HepG2 (cell line): ENCODE data around the gene CCDC102B. TPM values are rescaled to one million over a fixed set of nuclear protein-coding genes. Genes with fewer than 3 reads are reported as not detected.

Experiments used
- ATAC-seq: fragments of 200-7000 bp; cut with Tn5 transposase; 3 replicates; pipeline ENCODE4 v1.9.1; 2020; ENCODE audit warnings: mild to moderate bottlenecking, moderate library complexity
- BruUV-seq: library from RNA; stranded (reverse); fragments of 400-500 nt; replicated peaks from 2 replicates; lab custom pipeline; 2021; lab: Mats Ljungman, UMichigan
- CTCF ChIA-PET: fragments of 300-600 bp; formaldehyde crosslinking; extraction: SDS; loops from one replicate; lab custom pipeline; 2021; ENCODE audit warnings: low total read pairs, inconsistent platforms, low intra/inter-chr PET ratio; lab: Yijun Ruan, JAX
- POLR2A ChIA-PET: fragments of 350-600 bp; sonication (Branson Sonifier 250); formaldehyde crosslinking; loops from one replicate; lab custom pipeline; 2020; ENCODE audit warnings: antibody characterized with exemption, inconsistent platforms; lab: Yijun Ruan, JAX
- DNase-seq: peaks from one replicate; pipeline ENCODE4 v3.0.0-alpha.2; 2015; ENCODE audit warnings: low spot score
- FAIRE-seq: peaks from 3 replicates; lab custom pipeline; 2011; peaks lifted over from hg19 to GRCh38; lab: Jason Lieb, UNC
- H2AFZ ChIP-seq: one replicate; pipeline ENCODE4 v1.6.1; 2011; ENCODE audit warnings: low read length, inconsistent platforms
- H3K27ac ChIP-seq: fragments of 300-600 bp; 3 replicates; pipeline ENCODE4 v1.8.0; 2011; ENCODE audit warnings: mixed run types, mild to moderate bottlenecking, mixed read lengths, low read length, inconsistent platforms; ENCODE audit not compliant: insufficient read depth; ENCODE audit errors: extremely low read length
- H3K27me3 ChIP-seq, 2 experiments: fragments of 200-600 bp in 1 of 2; 2 replicates in 1 of 2; 3 replicates in 1 of 2; pipeline versions ENCODE4 v1.6.0 to v1.8.0; 2011; ENCODE audit warnings: low read length in 2 of 2, mild to moderate bottlenecking in 2 of 2, moderate library complexity in 2 of 2, inconsistent platforms in 1 of 2; ENCODE audit not compliant: insufficient read depth in 2 of 2, control insufficient read depth in 1 of 2
- H3K36me3 ChIP-seq, 2 experiments: fragments of 200-600 bp in 1 of 2; replicated peaks in 1 of 2; 2 replicates in 1 of 2; 3 replicates in 1 of 2; pipeline versions ENCODE4 v1.5.1 to v1.8.0; 2011; ENCODE audit warnings: low read length in 2 of 2, inconsistent platforms in 1 of 2; ENCODE audit not compliant: insufficient read depth in 2 of 2, control insufficient read depth in 1 of 2
- H3K4me1 ChIP-seq: 2 replicates; pipeline ENCODE4 v1.5.1; 2012; ENCODE audit warnings: low read length, inconsistent platforms; ENCODE audit not compliant: insufficient read depth
- H3K4me2 ChIP-seq: 2 replicates; pipeline ENCODE4 v1.6.0; 2011; ENCODE audit warnings: low read depth, low read length, inconsistent platforms
- H3K4me3 ChIP-seq, 3 experiments: fragments of 200-600 bp in 1 of 3; sonication (generic), shearing (Covaris generic) in 1 of 3; replicated peaks in 1 of 3; 2 replicates each; pipeline ENCODE4 v1.5.1; 2011 to 2016; ENCODE audit warnings: low read length in 3 of 3, inconsistent platforms in 2 of 3, low read depth in 2 of 3, mild to moderate bottlenecking in 2 of 3, control low read depth in 1 of 3, mixed read lengths in 1 of 3; ENCODE audit not compliant: insufficient read depth in 1 of 3
- H3K79me2 ChIP-seq: one replicate; pipeline ENCODE4 v1.6.1; 2011; ENCODE audit warnings: low read length, inconsistent platforms; ENCODE audit not compliant: insufficient read depth
- H3K9ac ChIP-seq: 2 replicates; pipeline ENCODE4 v1.6.0; 2011; ENCODE audit warnings: mild to moderate bottlenecking, low read depth, low read length, inconsistent platforms; ENCODE audit not compliant: insufficient read depth
- H3K9me3 ChIP-seq: 2 replicates; pipeline ENCODE4 v1.5.1; 2012; ENCODE audit warnings: mild to moderate bottlenecking, low read length
- H4K20me1 ChIP-seq: 2 replicates; pipeline ENCODE4 v1.6.0; 2011; ENCODE audit warnings: inconsistent platforms, mild to moderate bottlenecking, low read length, moderate library complexity; ENCODE audit not compliant: insufficient read depth
- FOXA3 ChIP-seq: IDR thresholded peaks from 2 replicates; pipeline ENCODE4 v1.6.1; 2016; ENCODE audit warnings: missing genetic modification reagents, missing compliant biosample characterization
- GATAD2A ChIP-seq: IDR thresholded peaks from 2 replicates; pipeline ENCODE4 v1.6.1; 2016
- GFI1 ChIP-seq: sonication (generic); formaldehyde crosslinking; IDR thresholded peaks from 2 replicates; pipeline ENCODE4 v1.5.0; 2020; ENCODE audit warnings: missing genetic modification reagents, mild to moderate bottlenecking, borderline replicate concordance
- NFE2L1 ChIP-seq: sonication (generic); formaldehyde crosslinking; IDR thresholded peaks from 2 replicates; pipeline ENCODE4 v1.4.0; 2020; ENCODE audit warnings: missing genetic modification reagents, mild to moderate bottlenecking, borderline replicate concordance
- SALL1 ChIP-seq: sonication (generic); formaldehyde crosslinking; IDR thresholded peaks from 2 replicates; pipeline ENCODE4 v1.8.0; 2022; ENCODE audit warnings: mild to moderate bottlenecking, missing genetic modification reagents
- TBL1XR1 ChIP-seq: fragments of 150-350 bp; IDR thresholded peaks from 2 replicates; pipeline ENCODE4 v1.6.1; 2014; ENCODE audit warnings: borderline replicate concordance, low read length; ENCODE audit not compliant: partially characterized antibody
- TEAD2 ChIP-seq: sonication (generic); formaldehyde crosslinking; IDR thresholded peaks from 2 replicates; pipeline ENCODE4 v1.9.0; 2021; ENCODE audit warnings: missing genetic modification reagents
- TMF1 ChIP-seq: sonication (generic); formaldehyde crosslinking; IDR thresholded peaks from 2 replicates; pipeline ENCODE4 v1.8.1; 2022; ENCODE audit warnings: low read depth, missing genetic modification reagents
- TOPORS ChIP-seq: sonication (generic); formaldehyde crosslinking; IDR thresholded peaks from 2 replicates; pipeline ENCODE4 v1.8.0; 2023; ENCODE audit warnings: mild to moderate bottlenecking, missing genetic modification reagents
- TP53 ChIP-seq: sonication (generic); formaldehyde crosslinking; conservative IDR thresholded peaks from 2 replicates; pipeline ENCODE4 v1.4.0; 2020; ENCODE audit warnings: missing genetic modification reagents
- ZBTB7A ChIP-seq: sonication (generic); formaldehyde crosslinking; IDR thresholded peaks from 2 replicates; pipeline ENCODE4 v1.8.0; 2022; ENCODE audit warnings: mild to moderate bottlenecking, missing genetic modification reagents
- ZFP90 ChIP-seq: sonication (generic); formaldehyde crosslinking; IDR thresholded peaks from 2 replicates; pipeline ENCODE4 v1.8.0; 2022; ENCODE audit warnings: missing genetic modification reagents, mild to moderate bottlenecking, inconsistent platforms, borderline replicate concordance
- ZIK1 ChIP-seq: sonication (generic); formaldehyde crosslinking; IDR thresholded peaks from 2 replicates; pipeline ENCODE4 v1.5.0; 2020; ENCODE audit warnings: mild to moderate bottlenecking, low read depth, missing genetic modification reagents, borderline replicate concordance
- ZMYM2 ChIP-seq: sonication (generic); formaldehyde crosslinking; IDR thresholded peaks from 2 replicates; pipeline ENCODE4 v1.8.0; 2022; ENCODE audit warnings: mild to moderate bottlenecking, missing genetic modification reagents
- ZNF441 ChIP-seq: sonication (generic); formaldehyde crosslinking; IDR thresholded peaks from 2 replicates; pipeline ENCODE4 v1.7.0; 2021; ENCODE audit warnings: missing genetic modification reagents, borderline replicate concordance
- ZNF547 ChIP-seq: sonication (generic); formaldehyde crosslinking; IDR thresholded peaks from 2 replicates; pipeline ENCODE4 v1.5.1; 2020; ENCODE audit warnings: mild to moderate bottlenecking, missing genetic modification reagents
- ZNF775 ChIP-seq: sonication (generic); formaldehyde crosslinking; IDR thresholded peaks from 2 replicates; pipeline ENCODE4 v1.4.0; 2020; ENCODE audit warnings: missing genetic modification reagents, mild to moderate bottlenecking, moderate library complexity, borderline replicate concordance
- WGBS: methylation state at CpG from one replicate; pipeline ENCODE4 v1.1.6; 2017; ENCODE audit warnings: low lambda C conversion rate; 5-methylcytosine and 5-hydroxymethylcytosine counted together
- in situ Hi-C: cut with HindIII; loops from 2 replicates; pipeline ENCODE4 v1.10.0; 2017; ENCODE audit warnings: low pct_unique_long_range_greater_than_20kb; ENCODE audit not compliant: extremely low pct_ligation_motif_present
- intact Hi-C: fragments of 100-400 bp; cut with micrococcal nuclease; formaldehyde crosslinking; loops from one replicate; pipeline ENCODE4 v1.10.0; 2022; ENCODE audit not compliant: unreplicated experiment
- polyA plus RNA-seq, 8 experiments: library from polyadenylated mRNA; depleted of rRNA in 3 of 8; stranded (reverse) in 7 of 8; unstranded in 1 of 8; fragments of >200 nt; fragmentation: Illumina TruSeq in 4 of 8; extraction: Trizol in 4 of 8; gene quantifications; 2 replicates each; pipeline versions ENCODE4 v1.2.1 to v1.2.3, GENCODE V29; 2011 to 2016; ENCODE audit warnings: low read depth in 4 of 8, missing spikeins in 1 of 8, mixed read lengths in 1 of 8; ENCODE audit not compliant: insufficient read depth in 1 of 8
- total RNA-seq, 5 experiments: library from RNA; depleted of rRNA; stranded (reverse); fragments of >200 nt; fragmentation: Illumina TruSeq; extraction: Trizol; gene quantifications; 2 replicates each; pipeline ENCODE4 v1.2.3, GENCODE V29; 2016; ENCODE audit warnings: low read depth in 1 of 5
- TF ChIP-seq, protein P1 (sequence below): sonication (generic); formaldehyde crosslinking; conservative IDR thresholded peaks from 2 replicates; pipeline ENCODE4 v1.4.0; 2020; ENCODE audit warnings: missing genetic modification reagents
- TF ChIP-seq, protein P2 (sequence below): sonication (generic); formaldehyde crosslinking; IDR thresholded peaks from 2 replicates; pipeline ENCODE4 v1.5.0; 2020; ENCODE audit warnings: missing genetic modification reagents
- TF ChIP-seq, protein P3 (sequence below): sonication (generic); formaldehyde crosslinking; IDR thresholded peaks from 2 replicates; pipeline ENCODE4 v1.4.0; 2020; ENCODE audit warnings: missing genetic modification reagents, mild to moderate bottlenecking, borderline replicate concordance

The CCDC102B gene
- total and polyA plus RNA-seq, 2 of the 13 experiments (the other 11 are each of a cell fraction or from before 2014, with no cell fraction given): 2.3 to 3.7 TPM

DNA sequence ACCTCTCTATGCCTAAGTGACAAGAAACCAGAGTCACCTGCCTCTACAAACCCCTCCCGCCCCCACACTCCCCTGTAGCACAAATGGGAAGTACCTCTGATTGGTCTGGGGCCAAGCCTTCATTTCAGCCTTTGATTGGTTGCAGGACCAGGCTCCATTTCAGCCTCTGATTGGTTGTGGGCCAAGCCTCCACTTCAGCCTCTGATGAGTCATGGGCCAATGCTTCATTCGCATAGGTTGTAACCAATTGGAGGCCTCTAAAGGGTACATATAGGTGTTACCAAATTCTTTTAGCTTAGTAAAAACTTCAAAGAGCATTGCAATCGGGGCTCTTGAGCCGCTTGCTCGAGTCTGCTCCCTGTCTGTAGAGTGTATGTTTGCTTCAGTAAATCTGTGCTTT is 25.0 kb downstream of the CCDC102B start (continued):
- TF ChIP-seq, protein P1, sequence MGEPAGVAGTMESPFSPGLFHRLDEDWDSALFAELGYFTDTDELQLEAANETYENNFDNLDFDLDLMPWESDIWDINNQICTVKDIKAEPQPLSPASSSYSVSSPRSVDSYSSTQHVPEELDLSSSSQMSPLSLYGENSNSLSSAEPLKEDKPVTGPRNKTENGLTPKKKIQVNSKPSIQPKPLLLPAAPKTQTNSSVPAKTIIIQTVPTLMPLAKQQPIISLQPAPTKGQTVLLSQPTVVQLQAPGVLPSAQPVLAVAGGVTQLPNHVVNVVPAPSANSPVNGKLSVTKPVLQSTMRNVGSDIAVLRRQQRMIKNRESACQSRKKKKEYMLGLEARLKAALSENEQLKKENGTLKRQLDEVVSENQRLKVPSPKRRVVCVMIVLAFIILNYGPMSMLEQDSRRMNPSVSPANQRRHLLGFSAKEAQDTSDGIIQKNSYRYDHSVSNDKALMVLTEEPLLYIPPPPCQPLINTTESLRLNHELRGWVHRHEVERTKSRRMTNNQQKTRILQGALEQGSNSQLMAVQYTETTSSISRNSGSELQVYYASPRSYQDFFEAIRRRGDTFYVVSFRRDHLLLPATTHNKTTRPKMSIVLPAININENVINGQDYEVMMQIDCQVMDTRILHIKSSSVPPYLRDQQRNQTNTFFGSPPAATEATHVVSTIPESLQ (CRISPR knock-in tag): no peak
- TF ChIP-seq TOPORS (CRISPR knock-in tag) (no peak), TEAD2 (no peak), GFI1 (CRISPR knock-in tag) (no peak), FOXA3 (CRISPR knock-in tag) (no peak), ZIK1 (no peak), SALL1 (no peak)

DNA sequence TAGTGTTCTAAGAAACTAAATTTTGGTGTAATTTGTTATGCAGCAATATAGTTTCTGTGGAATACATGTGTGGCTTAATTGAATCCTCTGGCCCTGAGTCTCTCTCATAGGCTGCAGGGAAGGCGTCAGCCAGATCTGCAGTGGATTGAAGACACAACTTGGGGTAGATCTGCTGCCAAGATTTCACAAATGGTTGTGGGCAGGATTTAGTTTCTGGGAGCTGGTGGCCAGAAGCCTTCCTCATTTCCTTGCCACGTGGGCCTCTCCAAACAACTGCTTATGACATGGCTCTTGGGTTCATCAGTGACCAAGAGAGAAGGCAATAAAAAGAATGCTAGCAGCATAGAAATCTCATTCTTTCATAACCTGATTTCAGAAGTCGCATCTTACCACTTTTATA is 28.2 kb downstream of the CCDC102B start:
- H3K9me3 ChIP-seq: no peaks in the 10 kb centered on the region
- ATAC-seq: no peak
- no peaks in the 10 kb centered on the region for H3K4me1 ChIP-seq
- no peaks in the 10 kb centered on the region for H3K36me3 ChIP-seq
- BruUV-seq: no TSS peak
- POLR2A ChIA-PET: no interaction called here
- H4K20me1 ChIP-seq: no peaks in the 10 kb centered on the region
- in situ Hi-C loops (no loop called here), intact Hi-C loops (no loop called here)
- no peak overlapping the region for H3K4me3 ChIP-seq
- no peak for DNase-seq
- H3K79me2 ChIP-seq: no peaks in the 10 kb centered on the region
- FAIRE-seq: no peak
- no peak overlapping the region for H3K9ac ChIP-seq
- 18% methylated on average over 3 of the region's 3 CpGs for WGBS
- H3K4me2 ChIP-seq: no peak overlapping the region
- CTCF ChIA-PET: no interaction called here
- H3K27ac ChIP-seq: no peak overlapping the region
- no peaks in the 10 kb centered on the region; a peak in 1 of 5 replicates for H3K27me3 ChIP-seq
- H2AFZ ChIP-seq: no peak overlapping the region
- no peak for TF ChIP-seq ZFP90 (CRISPR knock-in tag)
- TF ChIP-seq TMF1 (CRISPR knock-in tag): no peak
- TF ChIP-seq, protein P2, sequence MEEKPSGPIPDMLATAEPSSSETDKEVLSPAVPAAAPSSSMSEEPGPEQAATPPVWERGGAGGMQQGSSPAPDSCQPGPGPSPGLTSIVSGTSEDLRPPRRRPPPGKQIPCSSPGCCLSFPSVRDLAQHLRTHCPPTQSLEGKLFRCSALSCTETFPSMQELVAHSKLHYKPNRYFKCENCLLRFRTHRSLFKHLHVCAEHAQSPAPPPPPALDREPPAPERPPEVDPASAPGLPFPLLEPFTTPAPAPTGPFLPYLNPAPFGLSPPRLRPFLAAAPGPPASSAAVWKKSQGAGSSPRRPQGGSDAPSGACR: no peak
- TF ChIP-seq, protein P3, sequence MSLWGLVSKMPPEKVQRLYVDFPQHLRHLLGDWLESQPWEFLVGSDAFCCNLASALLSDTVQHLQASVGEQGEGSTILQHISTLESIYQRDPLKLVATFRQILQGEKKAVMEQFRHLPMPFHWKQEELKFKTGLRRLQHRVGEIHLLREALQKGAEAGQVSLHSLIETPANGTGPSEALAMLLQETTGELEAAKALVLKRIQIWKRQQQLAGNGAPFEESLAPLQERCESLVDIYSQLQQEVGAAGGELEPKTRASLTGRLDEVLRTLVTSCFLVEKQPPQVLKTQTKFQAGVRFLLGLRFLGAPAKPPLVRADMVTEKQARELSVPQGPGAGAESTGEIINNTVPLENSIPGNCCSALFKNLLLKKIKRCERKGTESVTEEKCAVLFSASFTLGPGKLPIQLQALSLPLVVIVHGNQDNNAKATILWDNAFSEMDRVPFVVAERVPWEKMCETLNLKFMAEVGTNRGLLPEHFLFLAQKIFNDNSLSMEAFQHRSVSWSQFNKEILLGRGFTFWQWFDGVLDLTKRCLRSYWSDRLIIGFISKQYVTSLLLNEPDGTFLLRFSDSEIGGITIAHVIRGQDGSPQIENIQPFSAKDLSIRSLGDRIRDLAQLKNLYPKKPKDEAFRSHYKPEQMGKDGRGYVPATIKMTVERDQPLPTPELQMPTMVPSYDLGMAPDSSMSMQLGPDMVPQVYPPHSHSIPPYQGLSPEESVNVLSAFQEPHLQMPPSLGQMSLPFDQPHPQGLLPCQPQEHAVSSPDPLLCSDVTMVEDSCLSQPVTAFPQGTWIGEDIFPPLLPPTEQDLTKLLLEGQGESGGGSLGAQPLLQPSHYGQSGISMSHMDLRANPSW: no peak
- TF ChIP-seq ZNF547 (CRISPR knock-in tag): no peak
- TF ChIP-seq GATAD2A (CRISPR knock-in tag): no peak
- no peak for TF ChIP-seq TBL1XR1
- TF ChIP-seq TP53: no peak
- no peak for TF ChIP-seq ZNF441 (CRISPR knock-in tag)
- no peak for TF ChIP-seq NFE2L1 (CRISPR knock-in tag)
- no peak for TF ChIP-seq ZMYM2
- TF ChIP-seq ZNF775 (CRISPR knock-in tag): no peak
- TF ChIP-seq ZBTB7A: no peak
